Fibroblast of villous mesenchyme (primary cell): ENCODE results near the gene MS4A3. TPM values are rescaled to one million over a fixed set of nuclear protein-coding genes. Genes with fewer than 3 reads are reported as not detected.
"Not testable (repeated sequence)": the region's sequence is repeated elsewhere in the genome, so short reads cannot be mapped to it uniquely, and the experiment has no call there.

Source experiments
- DNase-seq: peaks from one replicate; pipeline ENCODE4 v3.0.0-alpha.2; 2010; ENCODE audit warnings: low read depth
- H3K4me3 ChIP-seq: 2 replicates; pipeline ENCODE4 v1.5.1; 2011; ENCODE audit warnings: low read depth, mild to moderate bottlenecking, low read length
- total RNA-seq: library from RNA; depleted of rRNA; stranded (reverse); fragments of >200 nt; gene quantifications from 2 replicates; pipeline ENCODE4 v1.2.3, GENCODE V29; 2012
- TF ChIP-seq, protein P1 (sequence below): IDR thresholded peaks from 2 replicates; pipeline ENCODE4 v1.5.1; 2012; ENCODE audit warnings: low read depth, mild to moderate bottlenecking, low read length; ENCODE audit not compliant: insufficient read depth

MS4A3 gene, protein sequence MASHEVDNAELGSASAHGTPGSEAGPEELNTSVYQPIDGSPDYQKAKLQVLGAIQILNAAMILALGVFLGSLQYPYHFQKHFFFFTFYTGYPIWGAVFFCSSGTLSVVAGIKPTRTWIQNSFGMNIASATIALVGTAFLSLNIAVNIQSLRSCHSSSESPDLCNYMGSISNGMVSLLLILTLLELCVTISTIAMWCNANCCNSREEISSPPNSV
- not detected in 2 replicates for total RNA-seq

DNA sequence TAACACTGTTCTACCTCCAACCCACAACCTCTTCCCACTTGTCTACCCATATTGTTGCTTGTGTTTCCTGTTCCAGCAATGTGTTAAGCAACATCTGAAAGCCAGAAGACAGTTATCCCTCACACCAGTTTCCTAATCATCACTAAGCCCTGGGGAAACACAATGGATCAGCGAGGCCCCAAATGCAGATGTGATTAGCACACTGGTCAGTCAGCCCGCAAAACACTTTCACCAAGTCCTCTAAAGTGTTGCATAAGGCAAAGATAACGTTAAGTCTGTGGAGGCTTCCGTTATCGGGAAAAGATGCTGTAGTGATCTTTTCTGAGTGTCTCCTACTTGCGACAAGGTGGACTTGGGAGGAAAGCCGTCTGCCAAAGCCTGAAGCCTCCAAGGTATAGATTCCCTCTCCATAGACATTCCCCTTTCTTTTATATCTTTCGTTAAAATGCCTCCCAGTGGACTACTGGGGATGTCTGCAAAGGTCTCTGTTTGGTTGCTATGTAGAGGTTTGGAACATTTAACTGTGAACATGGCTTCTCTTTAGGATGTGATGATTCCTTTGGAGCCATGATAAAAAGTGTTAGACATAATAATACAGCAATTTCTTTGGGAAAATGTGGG lies at the start of gene MS4A3:
Gene MS4A3 (plus strand): TSS at position 317 of the 621 bp plus-strand sequence. CDS start 4,496 bp downstream, outside the sequence.
- H3K4me3 ChIP-seq = no peak within 1 kb of the TSS
- TF ChIP-seq, protein P1, sequence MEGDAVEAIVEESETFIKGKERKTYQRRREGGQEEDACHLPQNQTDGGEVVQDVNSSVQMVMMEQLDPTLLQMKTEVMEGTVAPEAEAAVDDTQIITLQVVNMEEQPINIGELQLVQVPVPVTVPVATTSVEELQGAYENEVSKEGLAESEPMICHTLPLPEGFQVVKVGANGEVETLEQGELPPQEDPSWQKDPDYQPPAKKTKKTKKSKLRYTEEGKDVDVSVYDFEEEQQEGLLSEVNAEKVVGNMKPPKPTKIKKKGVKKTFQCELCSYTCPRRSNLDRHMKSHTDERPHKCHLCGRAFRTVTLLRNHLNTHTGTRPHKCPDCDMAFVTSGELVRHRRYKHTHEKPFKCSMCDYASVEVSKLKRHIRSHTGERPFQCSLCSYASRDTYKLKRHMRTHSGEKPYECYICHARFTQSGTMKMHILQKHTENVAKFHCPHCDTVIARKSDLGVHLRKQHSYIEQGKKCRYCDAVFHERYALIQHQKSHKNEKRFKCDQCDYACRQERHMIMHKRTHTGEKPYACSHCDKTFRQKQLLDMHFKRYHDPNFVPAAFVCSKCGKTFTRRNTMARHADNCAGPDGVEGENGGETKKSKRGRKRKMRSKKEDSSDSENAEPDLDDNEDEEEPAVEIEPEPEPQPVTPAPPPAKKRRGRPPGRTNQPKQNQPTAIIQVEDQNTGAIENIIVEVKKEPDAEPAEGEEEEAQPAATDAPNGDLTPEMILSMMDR = no peak
- DNase-seq = no peak

DNA sequence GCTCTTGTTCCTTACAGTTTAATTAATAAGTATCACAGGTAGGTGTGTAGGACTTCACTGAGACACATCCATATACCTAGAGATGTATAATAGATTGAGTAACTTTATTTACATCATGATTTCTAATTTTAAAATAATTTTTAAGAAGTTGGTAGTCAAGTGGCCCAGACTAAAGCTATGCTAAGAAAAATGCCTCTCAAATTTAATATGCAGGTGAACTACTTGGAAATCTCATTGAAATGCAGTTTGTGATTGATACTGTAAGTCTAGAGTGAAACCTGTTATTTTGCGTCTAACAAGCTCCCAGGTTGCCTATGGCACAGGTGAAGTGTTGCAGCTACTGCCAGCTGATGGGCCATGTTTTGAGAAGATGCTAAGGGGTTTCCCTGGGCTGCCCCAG lies 39.6 kb upstream of the MS4A3 start, which contains the start of gene OOSP4B:
Gene OOSP4B (plus strand): TSS at position 301 of the 400 bp plus-strand sequence.
- no peak within 1 kb of the TSS for H3K4me3 ChIP-seq
- DNase-seq = no peak
- TF ChIP-seq, protein P1 = no peak

DNA sequence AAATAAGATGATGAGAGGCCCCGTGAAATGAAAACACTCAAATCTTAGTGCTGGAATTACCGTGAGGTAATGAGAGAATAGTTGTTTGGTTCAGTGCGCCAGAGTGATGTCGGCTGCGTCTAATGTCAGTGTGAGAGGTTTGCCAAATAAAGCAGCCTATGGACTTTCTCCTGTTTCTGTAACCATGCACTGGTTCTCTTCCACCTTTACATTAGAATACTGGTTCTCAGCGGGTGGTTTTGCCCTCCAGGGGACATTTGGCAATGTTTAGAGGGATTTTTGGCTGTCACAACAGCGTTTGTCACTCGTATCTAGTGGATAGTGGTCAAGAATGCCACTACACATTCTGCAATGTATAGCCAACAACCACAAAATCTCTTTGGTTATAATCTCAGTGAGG lies 38.4 kb upstream of the MS4A3 start:
- TF ChIP-seq, protein P1 = no peak
- no peak for DNase-seq
- no peak overlapping the region for H3K4me3 ChIP-seq

DNA sequence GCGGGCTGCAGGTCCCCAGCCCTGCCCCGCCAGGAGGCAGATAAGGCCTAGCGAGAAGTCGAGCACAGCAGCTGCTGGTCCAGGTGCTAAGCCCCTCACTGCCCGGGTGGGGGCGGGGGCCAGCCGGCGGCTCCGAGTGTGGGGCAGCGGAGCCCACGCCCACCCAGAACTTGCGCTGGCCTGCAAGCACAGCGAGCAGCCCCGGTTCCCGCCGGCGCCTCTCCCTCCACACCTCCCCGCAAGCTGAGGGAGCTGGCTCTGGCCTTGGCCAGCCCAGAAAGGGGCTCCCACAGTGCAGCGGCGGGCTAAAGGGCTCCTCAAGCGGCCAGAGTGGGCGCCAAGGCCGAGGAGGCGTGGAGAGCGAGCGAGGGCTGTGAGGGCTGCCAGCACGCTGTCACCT lies 36.1 kb upstream of the MS4A3 start:
- H3K4me3 ChIP-seq, DNase-seq: not testable (repeated sequence)

DNA sequence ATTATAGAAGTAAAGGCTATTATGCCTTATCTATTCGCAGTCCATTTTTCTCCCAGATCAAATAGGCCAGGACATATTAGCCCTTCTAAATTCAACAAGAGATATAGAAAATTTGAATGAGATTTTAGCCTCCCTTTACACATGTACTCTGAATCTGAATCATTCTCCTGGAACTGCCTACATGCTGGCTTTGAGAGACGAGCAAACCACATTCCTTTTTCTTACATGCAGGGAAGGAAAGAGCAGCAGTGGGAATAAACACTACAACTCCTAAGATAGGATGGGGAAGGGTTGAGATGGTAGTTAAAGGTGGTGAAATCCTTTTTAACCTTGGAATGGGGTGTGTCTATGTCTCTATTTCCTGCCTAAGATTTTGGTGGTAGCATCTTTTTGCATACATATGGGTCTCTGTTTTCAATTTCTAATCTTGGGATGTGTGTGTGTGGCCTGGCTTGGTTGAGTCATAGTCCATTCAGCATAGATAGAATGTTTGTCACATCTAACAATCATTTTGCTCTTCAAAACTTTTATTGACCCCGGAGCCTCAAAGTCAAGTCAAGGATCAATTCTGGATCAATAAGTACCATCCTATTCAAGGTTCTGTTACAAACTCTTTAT lies 27.3 kb upstream of the MS4A3 start:
- H3K4me3 ChIP-seq = no peak overlapping the region
- no peak for DNase-seq
- TF ChIP-seq, protein P1 = no peak

DNA sequence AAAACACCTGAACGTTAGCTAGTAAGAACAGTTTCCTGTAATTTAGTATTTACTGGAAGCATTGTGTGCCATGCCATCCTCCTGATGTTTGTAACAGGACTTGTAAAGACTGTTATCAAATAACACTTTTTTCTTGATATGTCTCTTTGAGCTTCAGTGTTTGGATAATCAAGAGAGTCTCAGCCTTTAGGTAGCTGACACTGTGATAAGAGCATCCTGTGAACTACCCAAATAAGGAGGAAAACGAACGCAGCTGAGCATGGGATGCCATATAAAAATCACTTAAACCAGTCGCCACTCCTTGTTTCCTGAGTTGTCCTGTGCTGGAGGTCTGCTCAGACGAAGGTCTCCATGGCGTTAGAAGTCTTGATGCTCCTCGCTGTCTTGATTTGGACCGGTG lies 16.4 kb upstream of the MS4A3 start, which contains the start of gene OOSP2:
Gene OOSP2 (plus strand): TSS at position 301 of the 400 bp plus-strand sequence. CDS start 51 bp downstream, at position 352.
- TF ChIP-seq, protein P1 = no peak
- no peak for DNase-seq
- no peak within 1 kb of the TSS for H3K4me3 ChIP-seq

DNA sequence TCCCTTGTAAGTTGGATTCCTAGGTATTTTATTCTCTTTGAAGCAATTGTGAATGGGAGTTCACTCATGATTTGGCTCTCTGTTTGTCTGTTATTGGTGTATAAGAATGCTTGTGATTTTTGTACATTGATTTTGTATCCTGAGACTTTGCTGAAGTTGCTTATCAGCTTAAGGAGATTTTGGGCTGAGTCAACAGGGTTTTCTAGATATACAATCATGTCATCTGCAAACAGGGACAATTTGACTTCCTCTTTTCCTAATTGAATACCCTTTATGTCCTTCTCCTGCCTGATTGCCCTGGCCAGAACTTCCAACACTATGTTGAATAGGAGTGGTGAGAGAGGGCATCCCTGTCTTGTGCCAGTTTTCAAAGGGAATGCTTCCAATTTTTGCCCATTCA lies 6.0 kb upstream of the MS4A3 start:
- not testable (repeated sequence) for DNase-seq, H3K4me3 ChIP-seq

DNA sequence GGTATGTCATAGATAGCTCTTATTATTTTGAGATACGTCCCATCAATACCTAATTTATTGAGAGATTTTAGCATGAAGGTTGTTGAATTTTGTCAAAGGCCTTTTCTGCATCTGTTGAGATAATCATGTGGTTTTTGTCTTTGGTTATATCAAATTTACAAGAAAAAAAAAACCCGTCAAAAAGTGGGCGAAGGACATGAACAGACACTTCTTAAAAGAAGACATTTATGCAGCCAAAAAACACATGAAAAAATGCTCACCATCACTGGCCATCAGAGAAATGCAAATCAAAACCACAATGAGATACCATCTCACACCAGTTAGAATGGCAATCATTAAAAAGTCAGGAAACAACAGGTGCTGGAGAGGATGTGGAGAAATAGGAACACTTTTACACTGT lies 5.6 kb upstream of the MS4A3 start:
- DNase-seq = not testable (repeated sequence)

More for the DNA sequence above, 5.6 kb upstream of the MS4A3 start:
- not testable (repeated sequence) for H3K4me3 ChIP-seq
